EH (cell line): ENCODE measurements around the gene HSD17B11.
"Not testable (repeated sequence)": the region's sequence is repeated elsewhere in the genome, so short reads cannot be mapped to it uniquely, and the experiment has no call there.

Experiments used
- DNase-seq: peaks from one replicate; pipeline ENCODE4 v3.0.0-alpha.2; 2015; ENCODE audit warnings: low read depth

Gene HSD17B11

GRCh38 chr4:87356832-87357526 lies 34.0 kb downstream of the HSD17B11 start:
- no peak for DNase-seq

- DNase-seq = peak; percentile 39
Observed at GRCh38 chr4:87354168-87355102, 36.6 kb downstream of the HSD17B11 start.

GRCh38 chr4:87353592-87353991 lies 37.4 kb downstream of the HSD17B11 start:
- DNase-seq = peak; percentile 49

GRCh38 chr4:87345139-87345538 lies 45.8 kb downstream of the HSD17B11 start:
- no peak for DNase-seq

- no peak for DNase-seq
Observed at GRCh38 chr4:87342872-87343271, 48.1 kb downstream of the HSD17B11 start.

- DNase-seq = peak; percentile 51
Observed at GRCh38 chr4:87341954-87342635, 48.9 kb downstream of the HSD17B11 start.

- DNase-seq = no peak
Observed at GRCh38 chr4:87339440-87339839, 51.5 kb downstream of the HSD17B11 start.

GRCh38 chr4:87337361-87337760 lies 53.6 kb downstream of the HSD17B11 start:
- DNase-seq = no peak

- no peak for DNase-seq
Observed at GRCh38 chr4:87333267-87333666, 57.7 kb downstream of the HSD17B11 start.

- no peak for DNase-seq
Observed at GRCh38 chr4:87330761-87331160, 60.2 kb downstream of the HSD17B11 start.

GRCh38 chr4:87327136-87327535 lies 63.9 kb downstream of the HSD17B11 start:
- DNase-seq = no peak

- DNase-seq = no peak
Observed at GRCh38 chr4:87326460-87326859, 64.5 kb downstream of the HSD17B11 start.

- DNase-seq = no peak
Observed at GRCh38 chr4:87322754-87323153, 68.2 kb downstream of the HSD17B11 start, which contains the start of gene HSD17B13. TSS of gene HSD17B13 (minus strand) at chr4:87322882. CDS start at chr4:87322841, 41 bp downstream.

GRCh38 chr4:87321888-87322287 lies 69.1 kb downstream of the HSD17B11 start:
- DNase-seq = peak; percentile 13

- DNase-seq = no peak
Observed at GRCh38 chr4:87317527-87317926, 73.5 kb downstream of the HSD17B11 start.

- DNase-seq = no peak
Observed at GRCh38 chr4:87316961-87317360, 74.0 kb downstream of the HSD17B11 start.

- DNase-seq = not testable (repeated sequence)
Observed at GRCh38 chr4:87315000-87315399, 76.0 kb downstream of the HSD17B11 start.

- no peak for DNase-seq
Observed at GRCh38 chr4:87313756-87314155, 77.2 kb downstream of the HSD17B11 start.

GRCh38 chr4:87311684-87312083 lies 79.3 kb downstream of the HSD17B11 start:
- DNase-seq = no peak

- DNase-seq = peak; percentile 29
Observed at GRCh38 chr4:87310691-87311335, 80.2 kb downstream of the HSD17B11 start.

GRCh38 chr4:87309625-87310024 lies 81.4 kb downstream of the HSD17B11 start:
- DNase-seq = peak; percentile 37

- no peak for DNase-seq
Observed at GRCh38 chr4:87306056-87306455, 84.9 kb downstream of the HSD17B11 start.
